ENCODE results near the gene EGF.

DNA sequence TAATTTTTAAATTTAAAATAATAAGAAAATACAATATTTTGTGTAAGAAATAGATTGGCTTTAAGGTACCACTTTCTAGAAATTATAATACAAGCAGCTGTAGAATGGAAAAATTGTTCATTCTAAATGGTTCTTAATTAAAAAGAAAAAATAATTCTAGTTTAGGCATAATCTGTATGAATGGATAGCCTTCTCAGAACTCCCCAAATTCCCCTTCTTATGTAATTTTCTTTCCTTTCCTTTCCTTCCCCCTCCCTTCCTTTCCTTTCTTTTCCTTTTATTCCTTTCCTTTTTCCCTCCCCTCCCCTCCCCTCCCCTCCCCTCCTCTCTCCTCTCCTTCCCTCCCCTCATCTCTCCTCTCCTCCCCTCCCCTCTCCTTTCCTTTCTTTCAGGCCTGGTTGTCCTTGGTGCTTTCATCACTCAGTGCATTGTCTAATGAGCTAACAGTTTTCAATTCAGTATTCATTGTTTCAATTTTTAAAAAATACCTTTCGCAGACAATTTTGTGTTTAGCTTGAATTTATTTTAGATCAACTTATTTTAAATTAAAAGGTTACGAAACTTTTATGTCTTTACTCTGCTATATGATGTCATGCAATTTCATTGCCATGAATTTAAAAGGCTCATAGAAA, 35.9 kb upstream of the EGF start:
- TF ChIP-seq, protein P1, sequence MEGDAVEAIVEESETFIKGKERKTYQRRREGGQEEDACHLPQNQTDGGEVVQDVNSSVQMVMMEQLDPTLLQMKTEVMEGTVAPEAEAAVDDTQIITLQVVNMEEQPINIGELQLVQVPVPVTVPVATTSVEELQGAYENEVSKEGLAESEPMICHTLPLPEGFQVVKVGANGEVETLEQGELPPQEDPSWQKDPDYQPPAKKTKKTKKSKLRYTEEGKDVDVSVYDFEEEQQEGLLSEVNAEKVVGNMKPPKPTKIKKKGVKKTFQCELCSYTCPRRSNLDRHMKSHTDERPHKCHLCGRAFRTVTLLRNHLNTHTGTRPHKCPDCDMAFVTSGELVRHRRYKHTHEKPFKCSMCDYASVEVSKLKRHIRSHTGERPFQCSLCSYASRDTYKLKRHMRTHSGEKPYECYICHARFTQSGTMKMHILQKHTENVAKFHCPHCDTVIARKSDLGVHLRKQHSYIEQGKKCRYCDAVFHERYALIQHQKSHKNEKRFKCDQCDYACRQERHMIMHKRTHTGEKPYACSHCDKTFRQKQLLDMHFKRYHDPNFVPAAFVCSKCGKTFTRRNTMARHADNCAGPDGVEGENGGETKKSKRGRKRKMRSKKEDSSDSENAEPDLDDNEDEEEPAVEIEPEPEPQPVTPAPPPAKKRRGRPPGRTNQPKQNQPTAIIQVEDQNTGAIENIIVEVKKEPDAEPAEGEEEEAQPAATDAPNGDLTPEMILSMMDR (conservative IDR thresholded peaks at IDR 0.05; ENCODE audit: low read length), result no peak
- TF ChIP-seq EZH2phosphoT487 (IDR thresholded peaks at IDR 0.05; ENCODE audit: borderline replicate concordance, low read depth, low read length), result no peak

Measured in OCI-LY7 (cell line).